Activated T-cell treated with anti-CD3 and anti-CD28 coated beads for 4 hours (primary cell): Measurements from ENCODE around the gene NRAP.

Experiments used
- DNase-seq: peaks from one replicate; pipeline ENCODE4 v3.0.0-alpha.2; 2020

Gene NRAP

DNA sequence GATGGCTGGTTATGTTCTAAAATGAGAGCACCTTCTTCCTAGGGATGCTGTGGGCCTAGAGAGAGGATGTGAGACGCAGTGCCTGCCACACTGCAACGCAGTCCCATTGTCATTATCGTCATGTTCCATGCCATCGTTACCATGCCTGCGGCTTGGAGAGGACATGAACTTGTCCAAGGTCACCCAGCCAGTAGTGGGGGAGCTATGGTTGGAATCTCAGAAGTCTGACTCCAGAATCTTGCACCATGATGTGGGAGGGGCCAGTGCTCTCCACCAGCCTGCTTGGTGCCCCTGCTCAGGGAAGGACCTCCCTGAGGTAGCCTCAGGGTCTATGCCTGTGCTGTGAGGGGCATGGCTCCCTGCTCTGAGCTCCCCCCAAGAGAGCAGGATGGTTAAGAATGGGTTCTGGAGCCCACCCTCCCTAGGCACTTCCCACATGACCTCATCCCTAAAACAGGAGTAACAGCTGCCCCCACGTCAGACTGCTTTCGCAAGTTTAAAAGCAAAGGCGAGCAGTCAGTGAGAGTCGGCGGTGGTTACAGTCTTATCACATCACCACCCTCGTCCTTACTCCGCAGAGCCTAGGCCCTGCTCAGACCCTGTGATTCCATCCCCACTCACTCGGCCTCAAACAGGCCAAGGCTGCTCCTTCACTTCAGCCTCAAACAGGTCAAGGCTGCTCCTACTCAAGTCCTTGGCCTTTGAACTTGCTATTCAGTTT is 60.6 kb downstream of the NRAP start:
- no peak for DNase-seq

DNA sequence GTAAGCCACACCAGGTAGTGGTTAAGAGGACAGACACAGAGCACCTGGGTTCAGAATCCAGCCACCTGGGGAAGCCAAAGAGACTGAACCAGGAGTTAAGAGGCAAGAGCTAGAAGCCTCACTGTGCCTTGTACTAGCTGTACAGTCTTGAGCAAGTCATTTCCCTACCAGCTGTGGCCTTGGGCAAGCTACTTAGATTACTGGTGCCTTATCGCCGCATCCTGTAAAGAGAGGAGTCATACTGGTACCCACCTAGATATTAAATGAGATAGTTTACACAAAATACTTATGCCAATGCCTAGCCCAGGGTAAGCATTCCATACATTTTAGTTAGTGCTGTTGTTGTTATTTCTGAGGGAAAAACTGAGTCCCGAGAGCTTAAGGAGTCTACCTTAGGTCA is 63.3 kb downstream of the NRAP start:
- no peak for DNase-seq

DNA sequence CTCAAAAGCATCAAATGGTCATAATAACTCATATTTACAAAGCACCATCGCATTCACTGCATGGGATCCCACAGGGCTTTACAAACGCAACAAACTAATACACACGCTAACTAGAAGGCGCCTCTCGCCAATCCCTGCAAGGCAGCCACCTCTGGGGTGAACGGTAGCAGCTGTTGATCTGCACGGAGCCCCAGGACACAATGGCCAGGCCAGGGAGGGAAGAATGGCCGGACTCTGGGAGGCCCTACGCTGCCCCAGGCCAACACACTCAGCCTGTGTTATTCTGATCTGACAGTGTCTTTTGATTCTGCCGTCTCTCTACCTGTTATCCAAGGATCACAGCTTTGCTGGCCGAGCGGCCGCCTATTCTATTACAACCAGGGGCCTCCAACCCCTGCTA is 69.2 kb downstream of the NRAP start:
- no peak for DNase-seq

DNA sequence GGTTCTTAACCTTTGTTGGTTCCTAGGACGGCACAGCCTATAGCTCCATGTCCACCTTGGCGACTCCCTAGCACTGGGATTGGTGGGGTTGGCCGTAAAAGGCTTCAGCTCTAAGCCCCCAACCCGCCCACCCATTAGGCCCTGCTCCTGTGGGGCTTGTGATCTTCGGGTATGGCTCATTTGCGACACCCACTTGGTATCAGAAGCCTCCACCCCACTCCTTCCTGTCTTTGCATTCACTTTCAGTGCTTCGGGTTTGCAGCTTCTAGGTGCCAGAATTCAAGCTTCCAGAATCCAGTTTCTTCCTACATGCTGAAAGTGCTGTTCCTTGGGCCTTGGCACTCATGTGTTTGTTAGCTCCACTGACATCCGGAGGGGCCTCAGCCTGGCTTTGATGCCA is 71.5 kb downstream of the NRAP start:
- no peak for DNase-seq

DNA sequence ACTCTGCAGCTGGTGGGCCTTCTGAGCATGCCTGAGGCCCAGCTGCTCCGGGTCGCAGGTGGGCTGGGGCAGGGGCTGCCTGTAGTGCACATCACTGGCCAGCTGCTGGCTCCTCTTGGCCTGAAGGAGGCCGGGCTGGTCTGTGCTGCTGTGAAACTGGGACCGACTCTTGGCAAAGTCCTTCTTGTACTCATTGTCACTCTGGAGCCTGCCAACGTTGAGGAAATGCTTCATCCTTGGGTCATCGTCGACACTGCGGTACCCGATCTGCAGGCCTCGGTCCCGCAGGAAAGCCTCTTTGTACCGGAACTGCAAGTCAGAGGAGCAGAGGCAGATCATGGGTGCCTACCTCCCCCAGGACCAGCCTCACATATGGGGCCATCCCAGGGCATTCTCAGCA is 73.3 kb downstream of the NRAP start:
- no peak for DNase-seq

DNA sequence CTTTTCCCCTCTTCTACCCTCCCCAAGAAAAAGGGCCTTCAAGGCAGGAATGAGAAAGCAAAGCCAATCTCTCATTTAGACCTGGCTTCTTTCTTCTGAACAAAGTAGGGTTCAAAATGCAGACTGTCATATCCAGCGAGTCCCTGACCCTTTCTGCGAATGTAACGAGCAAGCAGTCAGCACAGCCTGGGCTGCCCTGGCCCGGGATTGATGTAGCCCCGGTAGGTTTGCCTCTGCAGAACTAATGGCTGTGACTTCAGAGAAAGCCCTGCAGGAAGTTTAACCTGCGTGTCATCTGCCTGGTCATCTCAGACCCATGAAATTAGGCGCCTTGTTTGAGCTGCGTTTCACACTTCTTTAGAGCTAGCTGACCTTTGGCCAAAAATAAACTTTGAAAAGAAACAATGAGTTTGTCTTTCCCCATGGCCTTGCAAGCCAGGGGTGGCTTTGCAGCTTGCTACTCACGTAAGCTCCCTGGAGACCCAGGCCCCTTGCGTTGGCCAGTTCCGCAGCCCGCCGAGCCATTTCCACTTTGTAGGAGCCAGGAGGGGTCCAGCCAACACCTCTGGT is 74.6 kb downstream of the NRAP start:
- no peak for DNase-seq

DNA sequence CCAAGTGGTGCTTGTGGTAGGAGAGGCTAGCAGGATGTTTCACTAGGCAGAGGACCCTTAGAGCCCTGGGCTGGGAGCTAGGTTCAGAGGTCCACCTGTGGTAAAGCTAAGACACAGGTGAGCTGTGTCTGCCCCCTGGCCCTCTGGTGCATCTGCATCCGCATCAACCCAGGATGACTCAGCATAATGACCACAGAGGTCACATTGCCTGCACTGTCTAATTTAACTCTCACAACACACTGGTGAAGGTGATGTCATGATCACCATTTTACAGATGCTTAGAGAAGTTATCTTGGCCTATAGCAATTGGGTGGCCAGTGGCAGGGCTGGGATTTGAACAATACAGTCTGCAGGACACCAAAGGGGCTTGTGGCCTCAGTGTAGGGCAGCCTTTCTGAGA is 77.9 kb downstream of the NRAP start:
- no peak for DNase-seq

DNA sequence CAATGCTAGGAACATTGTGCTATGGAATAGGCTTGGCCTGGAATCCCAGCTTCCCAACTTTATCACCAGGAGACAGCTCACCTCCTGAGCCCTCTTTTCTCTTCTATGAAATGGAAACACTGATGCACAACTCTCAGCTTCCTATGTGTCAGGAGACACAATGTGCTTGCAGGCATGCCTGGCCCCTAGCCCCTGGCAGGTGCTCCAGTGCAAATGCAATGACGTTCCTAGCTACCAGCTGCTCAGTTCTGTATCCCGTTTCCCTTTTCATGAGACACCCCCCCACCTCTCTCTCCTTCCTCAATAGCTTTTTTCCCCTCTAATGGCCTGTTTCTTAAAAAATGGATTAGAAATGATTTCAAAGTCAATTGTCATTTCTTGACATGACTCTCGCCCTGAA is 80.3 kb downstream of the NRAP start:
- DNase-seq: no peak

DNA sequence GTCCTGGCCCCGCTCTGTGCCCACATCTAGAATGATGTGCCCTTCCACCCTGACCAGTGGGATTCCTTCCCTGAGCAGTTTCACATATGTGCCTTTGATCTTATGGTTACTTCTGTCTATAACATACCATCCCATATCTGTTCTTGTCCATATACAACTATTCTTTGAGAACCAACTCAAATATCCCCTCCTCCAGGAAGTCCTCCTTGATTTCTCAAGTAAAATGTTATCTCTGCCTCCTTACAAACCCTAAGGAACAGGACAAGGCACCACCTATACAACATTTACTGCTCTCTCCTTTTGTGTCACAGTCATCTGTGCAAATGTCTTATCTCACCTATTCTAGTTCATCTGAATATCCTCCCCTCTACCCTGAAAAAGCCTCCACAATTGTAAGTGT is 82.7 kb downstream of the NRAP start:
- no peak for DNase-seq

DNA sequence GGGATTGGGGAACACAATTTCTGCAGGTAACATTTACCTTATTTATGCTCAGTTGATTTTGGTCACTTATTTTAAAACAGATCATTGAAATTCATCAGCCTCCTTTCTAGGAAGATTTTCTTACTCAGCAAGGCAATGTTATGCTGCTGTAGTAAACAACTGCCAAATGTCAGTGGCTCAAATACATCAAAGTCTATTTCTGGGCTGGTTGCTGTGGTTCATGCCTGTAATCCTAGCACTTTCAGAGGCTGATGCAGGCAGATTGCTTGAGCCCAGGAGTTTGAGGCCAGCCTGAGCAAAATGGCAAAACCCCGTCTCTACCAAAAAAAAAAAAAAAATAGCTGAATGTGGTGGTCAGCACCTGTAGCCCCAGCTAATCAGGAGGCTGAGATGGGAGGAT is 85.1 kb downstream of the NRAP start:
- DNase-seq: no peak

DNA sequence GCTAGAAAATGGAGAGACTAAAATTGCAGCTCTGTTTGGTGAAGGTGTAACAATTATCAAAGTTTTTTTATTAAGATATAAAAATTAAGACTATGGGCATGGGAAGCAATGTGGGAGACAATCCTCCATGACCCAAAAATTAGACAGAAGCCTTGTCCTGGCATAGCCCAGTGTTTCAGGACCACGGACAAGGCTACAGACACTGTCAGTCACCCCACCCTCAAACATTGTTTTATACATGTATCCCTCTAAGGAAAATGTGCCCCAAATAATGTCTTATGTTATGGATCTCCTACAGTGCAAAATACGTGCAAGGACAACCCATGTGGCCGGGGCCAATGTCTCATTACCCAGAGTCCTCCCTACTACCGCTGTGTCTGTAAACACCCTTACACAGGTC is 87.0 kb downstream of the NRAP start:
- no peak for DNase-seq

DNA sequence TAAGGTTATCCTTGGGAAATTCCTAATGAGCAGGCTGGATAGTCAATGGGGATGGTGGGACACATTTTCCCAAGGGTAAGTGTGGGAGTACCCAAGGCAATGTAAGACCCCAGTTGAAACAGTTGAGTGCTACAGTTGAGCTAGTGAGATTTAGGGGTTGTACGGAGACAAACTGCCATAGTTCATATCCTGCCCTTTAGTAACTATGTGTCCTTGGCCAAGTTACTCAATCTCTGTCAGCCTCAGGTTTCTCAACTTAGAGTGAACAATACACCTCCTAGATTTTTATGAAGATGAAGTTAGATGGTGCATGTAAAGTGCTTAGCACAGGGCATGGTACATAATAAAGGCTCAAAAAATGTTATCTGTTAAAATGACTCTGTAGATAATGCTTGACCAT is 90.5 kb downstream of the NRAP start:
- DNase-seq: no peak

DNA sequence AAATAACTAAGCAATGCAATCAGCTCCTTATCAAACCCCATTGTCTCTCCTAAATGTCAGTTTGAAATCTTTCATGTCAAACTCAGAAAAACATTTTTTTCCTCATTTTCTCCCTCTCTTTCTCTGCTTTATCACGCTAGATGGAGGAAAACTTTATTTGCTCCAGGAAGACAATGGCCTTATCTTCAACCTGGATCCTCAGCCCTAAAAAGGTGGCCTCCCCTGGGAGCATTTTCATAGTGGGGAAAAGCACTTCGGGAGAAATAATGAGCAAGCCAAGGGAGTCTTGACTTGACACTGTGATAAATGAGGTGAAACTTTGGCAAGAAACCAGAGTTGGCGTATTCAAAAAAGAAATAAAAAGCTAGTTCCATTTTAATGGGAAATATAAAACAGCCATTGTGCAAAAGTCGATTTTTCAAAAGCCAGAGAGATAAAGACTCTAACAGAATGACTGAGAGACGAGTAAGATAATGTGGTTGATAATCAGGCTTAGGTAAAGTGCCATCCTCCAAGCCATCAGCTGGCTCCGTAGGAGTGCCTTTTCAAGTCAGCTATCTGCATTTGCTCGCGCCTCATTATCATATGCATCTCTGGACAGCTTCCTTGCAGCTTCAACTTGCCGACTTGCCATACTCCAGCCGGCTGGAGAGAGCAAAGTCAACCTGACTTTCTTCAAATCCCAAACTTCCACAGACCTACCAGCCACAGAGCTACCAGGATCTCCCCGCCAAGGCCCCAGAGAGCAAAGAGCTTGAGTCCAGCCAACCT is 91.1 kb downstream of the NRAP start:
- DNase-seq: no peak

DNA sequence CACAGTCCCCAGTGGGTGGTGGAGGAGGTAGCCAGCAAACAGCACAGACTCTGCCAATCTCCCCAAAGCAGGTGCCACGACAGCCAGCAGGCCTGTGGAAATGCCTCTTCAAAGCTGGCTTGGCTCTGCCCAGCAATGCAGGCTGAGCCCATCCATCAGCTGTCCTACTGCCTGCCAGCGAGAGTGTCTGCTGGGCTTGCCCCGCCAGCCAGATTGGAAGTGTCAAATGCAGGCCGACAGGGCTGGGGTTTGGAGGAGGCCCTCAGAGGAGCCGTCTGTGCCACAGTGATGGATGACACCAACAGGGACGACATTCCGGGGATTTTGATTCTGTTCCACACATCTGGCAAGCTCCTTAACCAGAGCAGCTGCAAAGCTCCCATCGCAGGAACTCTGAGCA is 94.3 kb downstream of the NRAP start:
- DNase-seq: no peak

DNA sequence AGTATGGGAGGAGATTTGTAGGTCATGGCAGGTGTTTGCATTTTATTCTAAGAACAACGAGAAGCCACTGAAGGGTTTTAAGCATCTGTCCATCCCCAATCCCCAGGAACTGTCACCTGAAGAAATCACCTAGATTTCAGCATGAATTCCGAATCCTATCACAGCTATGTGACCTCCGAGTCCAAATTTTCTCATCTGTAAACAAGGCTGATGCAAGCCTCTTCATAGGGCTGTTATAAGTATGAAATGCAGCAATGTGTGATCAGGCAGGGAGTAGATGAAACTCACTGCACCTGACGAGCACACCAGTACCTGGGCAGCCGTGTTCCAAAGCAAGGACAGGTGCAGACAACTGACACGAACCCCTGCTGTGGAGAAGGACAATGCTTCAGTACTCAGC is 97.0 kb downstream of the NRAP start:
- DNase-seq: no peak

DNA sequence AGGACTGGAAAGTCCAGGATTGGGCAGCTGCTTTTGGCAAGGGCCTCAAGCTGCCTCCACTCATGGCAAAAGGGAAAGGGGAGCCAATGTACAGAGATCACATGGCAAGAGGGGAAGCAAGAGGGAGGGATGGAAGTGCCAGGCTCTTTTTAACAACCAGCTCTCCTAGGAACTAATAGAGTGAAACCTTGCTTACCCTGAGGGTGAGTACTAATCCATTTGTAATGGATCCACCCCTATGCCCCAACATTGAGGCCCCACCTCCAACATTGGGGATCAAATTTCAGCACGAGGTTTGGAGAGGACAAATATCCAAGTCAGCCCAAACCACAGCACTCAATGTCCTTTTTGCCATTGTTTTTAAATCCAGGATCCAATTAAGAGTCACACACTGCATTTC is 98.5 kb downstream of the NRAP start:
- no peak for DNase-seq

DNA sequence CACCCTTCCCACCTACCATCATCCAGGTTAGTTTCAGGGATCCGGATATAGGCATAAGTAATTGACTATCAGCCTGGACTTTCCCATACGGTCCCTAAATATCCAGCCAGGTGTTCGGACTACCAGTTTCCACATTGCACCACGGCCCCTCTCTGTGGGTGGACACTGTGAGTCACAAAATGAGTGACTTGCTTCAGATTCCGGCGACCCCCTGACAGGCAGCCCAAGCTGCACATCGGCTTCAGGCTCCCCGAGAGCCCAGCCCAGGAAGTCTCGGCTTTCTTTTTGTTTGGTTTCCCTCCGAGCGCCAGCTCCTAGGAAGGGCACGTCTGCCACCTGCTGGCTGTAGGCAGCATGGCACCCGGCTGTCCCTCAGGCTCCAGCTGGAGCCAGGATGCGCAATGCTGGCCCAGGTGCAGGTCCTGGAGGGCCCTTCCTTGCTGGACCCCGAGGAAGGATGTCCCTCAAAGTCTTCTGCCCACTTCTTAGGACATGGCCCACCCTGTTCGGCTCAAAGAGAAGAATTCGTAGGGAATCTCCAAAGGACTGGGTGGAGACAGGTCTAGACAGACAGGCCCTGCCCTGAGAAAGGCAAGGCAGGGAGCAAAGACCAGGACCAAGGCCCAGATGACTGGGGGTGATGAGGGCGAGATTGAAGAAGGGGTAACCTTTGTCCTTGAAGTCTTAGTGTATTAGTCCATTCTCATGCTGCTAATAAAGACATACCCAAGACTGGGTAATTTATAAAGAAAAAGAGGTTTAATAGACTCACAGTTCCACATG is 100.3 kb downstream of the NRAP start:
- DNase-seq: peak; percentile 39

DNA sequence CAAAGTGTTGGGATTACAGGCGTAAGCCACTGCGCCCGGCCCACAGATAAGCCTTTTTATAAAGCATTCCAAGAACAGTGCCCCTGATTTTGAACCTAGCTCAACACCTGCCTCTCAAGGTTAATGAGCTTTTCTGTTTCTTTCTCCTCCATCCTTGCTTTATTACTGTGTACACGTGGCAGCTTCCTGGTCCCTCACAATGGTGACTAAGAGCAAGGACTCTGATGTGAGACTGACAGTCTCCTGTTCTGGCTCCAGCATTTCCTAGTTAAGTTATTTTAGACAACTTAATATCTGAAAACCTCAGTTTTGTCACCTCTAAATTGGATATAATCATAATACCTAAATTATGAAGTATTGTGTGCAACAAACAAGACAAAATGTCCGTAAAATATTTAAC is 101.1 kb downstream of the NRAP start:
- DNase-seq: no peak

DNA sequence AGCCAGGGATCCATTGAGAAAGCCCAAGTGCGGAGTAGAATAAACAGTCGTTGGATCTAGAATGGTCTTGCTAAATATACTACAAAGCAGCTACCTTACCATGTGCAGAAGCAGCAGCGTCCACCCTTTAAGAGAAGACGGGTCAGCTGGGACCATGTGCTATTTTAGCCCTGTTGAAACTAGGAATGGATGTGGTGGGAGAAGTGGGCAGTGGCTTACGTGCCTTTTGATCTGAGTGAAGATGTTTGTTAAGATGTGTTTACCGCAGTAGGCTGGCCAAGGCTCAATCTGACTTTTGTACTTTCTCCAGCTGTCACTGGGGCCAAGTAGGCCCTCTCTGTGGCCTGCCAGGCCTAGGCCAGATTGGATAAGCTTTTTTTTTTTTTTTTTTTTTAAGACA is 101.8 kb downstream of the NRAP start:
- no peak for DNase-seq

DNA sequence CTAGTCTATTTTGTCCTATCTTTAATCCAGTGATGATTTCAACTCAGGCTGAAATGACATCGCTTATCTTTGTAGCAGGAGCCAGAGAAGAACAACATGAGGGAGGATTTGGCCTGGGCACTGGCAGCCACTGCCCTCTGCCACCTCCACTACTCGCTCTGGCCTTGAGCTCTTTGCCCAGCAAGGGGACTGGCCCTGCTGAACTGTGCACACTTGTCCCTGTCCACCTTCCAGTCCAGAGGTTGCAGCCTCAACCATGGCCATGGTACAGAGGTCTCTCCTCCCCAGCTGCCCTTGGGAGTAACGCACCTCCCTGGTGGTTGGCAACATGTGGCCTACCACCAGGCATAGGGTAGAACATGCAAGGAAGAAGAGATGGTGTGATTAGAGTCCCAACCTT is 102.6 kb downstream of the NRAP start:
- no peak for DNase-seq

DNA sequence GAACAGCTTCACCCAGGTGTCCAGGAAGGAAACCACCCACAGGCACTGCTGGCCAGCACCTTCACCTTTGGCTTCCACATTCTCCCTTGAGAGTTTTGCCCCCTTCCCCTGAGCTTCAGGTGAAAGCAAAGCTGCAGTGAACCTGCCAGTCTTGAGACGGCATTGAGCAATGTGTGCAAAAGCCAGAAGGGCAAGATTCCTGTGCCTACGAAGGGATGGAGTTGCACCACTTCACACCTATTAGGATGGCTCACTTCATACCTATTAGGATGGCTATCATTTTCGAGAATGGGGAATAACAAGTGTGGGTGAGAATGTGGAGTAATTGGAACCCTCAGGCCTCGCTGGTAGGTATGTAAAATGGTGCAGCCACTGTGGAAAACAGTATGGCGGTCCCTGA is 103.8 kb downstream of the NRAP start:
- no peak for DNase-seq

DNA sequence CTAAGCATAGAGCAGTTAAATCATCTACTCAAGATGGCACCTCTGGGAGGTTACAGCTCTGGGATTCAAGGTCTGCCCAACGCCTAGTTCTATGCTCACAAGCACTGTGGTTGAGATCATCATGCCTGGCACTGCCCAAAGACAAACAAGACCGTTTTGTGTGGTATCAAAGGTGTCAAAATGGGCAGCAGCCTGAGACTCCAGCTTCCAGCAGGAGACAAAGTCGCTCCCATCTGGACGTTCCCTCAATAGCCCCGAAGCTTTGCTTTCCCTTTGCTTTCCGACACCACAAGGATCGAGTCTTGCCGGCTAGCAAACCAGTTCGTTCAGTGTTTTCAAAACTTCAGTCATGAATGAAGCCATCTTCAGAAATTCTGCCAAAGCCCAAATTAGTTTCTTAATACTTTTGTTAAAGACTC is 105.9 kb downstream of the NRAP start:
- DNase-seq: no peak

DNA sequence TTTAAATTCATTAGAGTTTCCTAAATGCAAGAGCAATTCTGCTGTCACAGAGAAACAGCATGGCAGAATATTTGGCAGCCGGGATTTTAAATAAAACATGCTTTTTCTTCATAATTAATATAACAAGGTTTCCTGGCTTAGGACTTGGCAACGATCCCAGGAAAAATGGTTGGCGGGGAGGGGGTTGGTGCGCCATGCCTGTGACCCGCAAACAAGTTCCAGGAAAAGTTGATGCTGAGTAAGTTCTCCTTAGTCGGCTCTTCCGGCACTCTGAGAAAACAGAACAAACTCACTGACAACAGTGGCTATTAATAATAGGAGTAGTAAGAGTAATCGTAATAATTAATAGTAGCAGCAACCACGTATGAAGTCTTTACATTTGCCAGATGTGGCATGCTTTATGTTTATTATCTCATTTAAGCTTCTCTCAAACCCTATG is 106.4 kb downstream of the NRAP start:
- no peak for DNase-seq

DNA sequence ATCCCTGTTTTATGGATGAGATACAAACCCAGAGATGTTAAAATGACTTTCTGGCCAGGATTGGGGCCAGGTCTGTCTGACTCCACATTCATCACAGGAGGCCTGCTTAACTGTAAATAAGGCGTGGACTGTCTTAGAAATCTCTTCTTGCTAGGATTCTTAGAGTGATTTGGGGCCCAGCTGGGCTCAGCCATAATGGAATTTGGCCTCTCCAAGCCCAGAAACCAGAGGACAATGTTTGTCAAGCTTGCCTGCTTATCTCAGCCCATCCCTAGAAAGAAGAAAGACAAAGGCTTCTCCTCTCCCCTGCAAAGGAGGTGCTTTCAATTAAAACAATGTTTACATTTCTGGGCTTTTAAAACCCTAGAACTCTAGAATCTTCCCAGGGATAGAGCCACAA is 108.1 kb downstream of the NRAP start:
- no peak for DNase-seq
